ENCODE data around the gene PTPRM. TPM values are rescaled to one million over a fixed set of nuclear protein-coding genes. Genes with fewer than 3 reads are reported as not detected.
A peak's percentile ranks its signal among the peaks of the same experiment; 100 is the strongest.

PTPRM gene
- total RNA-seq, 1 donor from 2014 or later = 42.1 TPM

DNA sequence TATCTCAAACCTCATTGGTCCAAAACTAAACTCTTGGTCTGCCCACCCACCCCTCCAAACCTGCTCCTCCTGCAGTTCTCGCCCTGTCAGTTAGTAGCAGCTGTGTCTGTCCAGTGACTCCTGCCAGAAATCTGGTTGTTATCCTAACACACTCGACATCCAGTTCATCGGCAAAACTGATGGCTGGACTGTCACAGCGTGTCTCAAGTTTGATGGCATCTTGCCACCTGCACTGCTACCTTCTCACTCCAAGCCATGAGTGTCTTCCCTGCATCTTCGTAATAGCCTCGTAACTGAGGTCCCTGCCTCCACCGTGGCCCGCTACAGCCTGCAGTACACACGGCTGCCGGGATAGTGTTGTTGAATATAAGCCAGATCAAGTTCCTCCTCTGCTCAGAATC lies 572.0 kb downstream of the PTPRM start:
- no peak for FAIRE-seq

DNA sequence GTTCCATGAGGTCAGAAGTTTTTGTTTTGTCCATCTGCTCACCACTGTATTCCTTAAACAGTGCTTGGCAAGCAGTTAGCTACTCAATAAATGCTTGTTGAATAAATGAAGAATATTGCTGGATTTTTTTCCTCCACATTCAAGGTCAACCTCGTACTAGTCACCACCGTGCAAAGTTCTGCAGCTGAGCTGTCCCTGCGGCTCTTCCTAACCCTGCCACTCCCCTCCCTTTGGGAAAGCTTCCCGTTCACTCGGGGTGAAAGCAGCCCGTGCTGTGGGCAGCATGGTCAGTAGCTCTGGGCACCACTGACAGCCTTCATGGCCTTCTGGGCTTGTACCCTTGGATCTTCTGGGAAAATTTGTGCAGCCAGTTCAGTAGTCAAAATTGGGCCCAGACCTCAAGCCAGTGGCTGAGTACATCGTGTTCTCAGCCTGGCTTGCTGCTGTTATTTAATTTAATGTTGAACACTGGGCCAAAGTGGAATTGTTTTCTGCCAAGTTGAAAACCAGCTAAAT lies 572.8 kb downstream of the PTPRM start:
- FAIRE-seq = no peak

More for the DNA sequence above, 572.0 kb downstream of the PTPRM start:
- TF ChIP-seq, protein P1, sequence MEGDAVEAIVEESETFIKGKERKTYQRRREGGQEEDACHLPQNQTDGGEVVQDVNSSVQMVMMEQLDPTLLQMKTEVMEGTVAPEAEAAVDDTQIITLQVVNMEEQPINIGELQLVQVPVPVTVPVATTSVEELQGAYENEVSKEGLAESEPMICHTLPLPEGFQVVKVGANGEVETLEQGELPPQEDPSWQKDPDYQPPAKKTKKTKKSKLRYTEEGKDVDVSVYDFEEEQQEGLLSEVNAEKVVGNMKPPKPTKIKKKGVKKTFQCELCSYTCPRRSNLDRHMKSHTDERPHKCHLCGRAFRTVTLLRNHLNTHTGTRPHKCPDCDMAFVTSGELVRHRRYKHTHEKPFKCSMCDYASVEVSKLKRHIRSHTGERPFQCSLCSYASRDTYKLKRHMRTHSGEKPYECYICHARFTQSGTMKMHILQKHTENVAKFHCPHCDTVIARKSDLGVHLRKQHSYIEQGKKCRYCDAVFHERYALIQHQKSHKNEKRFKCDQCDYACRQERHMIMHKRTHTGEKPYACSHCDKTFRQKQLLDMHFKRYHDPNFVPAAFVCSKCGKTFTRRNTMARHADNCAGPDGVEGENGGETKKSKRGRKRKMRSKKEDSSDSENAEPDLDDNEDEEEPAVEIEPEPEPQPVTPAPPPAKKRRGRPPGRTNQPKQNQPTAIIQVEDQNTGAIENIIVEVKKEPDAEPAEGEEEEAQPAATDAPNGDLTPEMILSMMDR (IDR thresholded peaks at IDR 0.05; ENCODE audit: insufficient read depth, low read length, severe bottlenecking) = no peak
- Histone ChIP-seq H3K4me3 (ENCODE audit: low read depth, low read length) (no peak overlapping the region), H3K36me3 (ENCODE audit: control insufficient read depth, insufficient read depth, low read length) (peaks cover 2% of the 10 kb centered on the region), H3K27me3 (ENCODE audit: control insufficient read depth, insufficient read depth, low read length) (no peaks in the 10 kb centered on the region)
- no peak for DNase-seq (ENCODE audit: low read depth)

DNA sequence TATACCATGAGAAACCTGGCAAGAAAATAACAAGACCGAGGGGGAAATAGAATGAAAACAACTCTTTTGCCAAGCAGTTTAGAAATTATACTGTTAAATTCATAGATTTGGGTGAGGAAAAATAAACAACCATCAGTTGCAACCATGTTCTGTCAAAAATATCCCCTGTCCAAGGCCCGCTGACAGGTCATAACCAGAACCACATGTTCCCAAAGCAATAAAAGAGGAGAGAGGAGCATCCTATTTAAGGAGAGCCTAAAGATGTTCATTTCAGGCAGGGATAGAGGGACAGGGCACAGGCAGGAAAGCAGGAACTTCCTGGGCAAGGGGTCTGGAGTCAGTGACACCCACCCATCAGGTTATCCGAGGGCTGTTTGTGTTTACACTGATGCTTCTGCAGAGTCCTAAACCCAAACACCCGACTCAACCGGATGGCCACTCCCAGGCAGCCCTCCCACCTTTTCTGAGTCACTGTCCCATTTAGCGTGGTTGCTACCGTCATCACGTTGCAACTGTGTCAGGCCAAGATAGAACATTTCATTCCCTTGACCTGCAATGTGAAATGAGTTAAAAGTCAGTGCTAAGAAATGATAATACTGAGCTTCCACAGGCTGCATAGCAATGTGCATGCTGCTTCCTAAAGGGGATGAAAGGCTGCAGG lies 573.9 kb downstream of the PTPRM start:
- TF ChIP-seq, protein P1 (IDR thresholded peaks at IDR 0.05; ENCODE audit: insufficient read depth, low read length, severe bottlenecking) = no peak
- DNase-seq (ENCODE audit: low read depth) (peak; percentile 53), FAIRE-seq (peak; percentile 86)
- Histone ChIP-seq H3K27me3 (ENCODE audit: control insufficient read depth, insufficient read depth, low read length) (no peaks in the 10 kb centered on the region), H3K4me3 (ENCODE audit: low read depth, low read length) (no peak overlapping the region), H3K36me3 (ENCODE audit: control insufficient read depth, insufficient read depth, low read length) (peaks cover 2% of the 10 kb centered on the region)

More for the DNA sequence above, 572.8 kb downstream of the PTPRM start:
- H3K36me3 ChIP-seq (ENCODE audit: control insufficient read depth, insufficient read depth, low read length) = peaks cover 2% of the 10 kb centered on the region
- DNase-seq (ENCODE audit: low read depth) = no peak
- TF ChIP-seq, protein P1 (IDR thresholded peaks at IDR 0.05; ENCODE audit: insufficient read depth, low read length, severe bottlenecking) = no peak
- no peak overlapping the region for H3K4me3 ChIP-seq (ENCODE audit: low read depth, low read length)
- no peaks in the 10 kb centered on the region for H3K27me3 ChIP-seq (ENCODE audit: control insufficient read depth, insufficient read depth, low read length)

DNA sequence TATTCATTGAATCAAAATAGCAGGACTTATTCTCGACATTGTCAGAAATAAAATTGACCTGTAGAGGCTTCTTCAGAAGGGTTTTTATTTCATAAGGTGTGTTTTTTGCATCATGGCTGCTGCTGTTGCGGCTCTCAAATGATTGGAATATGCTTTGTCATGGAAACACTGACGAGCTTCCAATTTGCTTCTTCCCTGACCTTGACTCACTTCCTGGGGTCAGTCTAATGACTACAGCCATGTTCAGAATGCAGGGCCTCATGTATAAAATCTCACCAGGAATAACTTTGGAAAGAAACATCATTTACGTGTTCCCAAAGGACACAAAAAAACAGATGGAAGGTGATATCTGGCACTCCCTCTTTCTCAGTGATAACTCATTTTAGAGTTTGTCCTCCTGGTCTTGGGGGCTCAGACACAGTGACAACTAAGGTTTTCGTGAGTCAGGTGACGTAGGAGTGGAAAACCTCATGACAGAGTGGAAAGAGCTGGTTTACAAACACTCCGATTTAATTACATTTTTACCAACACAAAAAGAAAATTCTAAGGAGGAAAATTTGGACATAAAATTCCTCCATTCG lies 575.1 kb downstream of the PTPRM start:
- no peak for FAIRE-seq
- TF ChIP-seq, protein P1 (IDR thresholded peaks at IDR 0.05; ENCODE audit: insufficient read depth, low read length, severe bottlenecking) = no peak
- no peaks in the 10 kb centered on the region for H3K27me3 ChIP-seq (ENCODE audit: control insufficient read depth, insufficient read depth, low read length)
- peaks cover 2% of the 10 kb centered on the region for H3K36me3 ChIP-seq (ENCODE audit: control insufficient read depth, insufficient read depth, low read length)
- DNase-seq (ENCODE audit: low read depth) = no peak
- no peak overlapping the region for H3K4me3 ChIP-seq (ENCODE audit: low read depth, low read length)

DNA sequence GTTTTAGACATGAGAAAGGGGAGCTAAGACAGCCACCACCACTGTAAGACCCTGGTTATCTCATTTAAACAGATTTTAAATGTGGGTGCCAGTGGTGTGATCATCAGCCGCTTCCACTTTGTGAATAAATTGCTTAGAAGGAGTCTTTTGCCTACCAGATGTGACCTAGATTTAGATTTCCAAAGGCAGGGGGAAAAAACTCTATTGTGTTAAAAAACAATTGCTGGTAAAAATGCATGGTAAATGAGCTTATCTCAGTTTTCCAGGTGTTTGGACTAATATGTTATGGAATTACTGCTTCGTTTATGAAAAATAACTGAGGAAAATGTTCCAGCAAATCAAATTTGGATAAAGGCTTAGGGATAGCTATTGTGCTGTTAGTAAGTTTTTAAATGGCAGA lies 575.8 kb downstream of the PTPRM start:
- H3K36me3 ChIP-seq (ENCODE audit: control insufficient read depth, insufficient read depth, low read length) = peaks cover 2% of the 10 kb centered on the region
- no peak for FAIRE-seq
- TF ChIP-seq, protein P1 (IDR thresholded peaks at IDR 0.05; ENCODE audit: insufficient read depth, low read length, severe bottlenecking) = no peak
- H3K27me3 ChIP-seq (ENCODE audit: control insufficient read depth, insufficient read depth, low read length) = no peaks in the 10 kb centered on the region
- no peak for DNase-seq (ENCODE audit: low read depth)
- H3K4me3 ChIP-seq (ENCODE audit: low read depth, low read length) = no peak overlapping the region

Data from bronchial epithelial cell (primary cell).